HEK293 (cell line): ENCODE results near the gene PGBD5.

Source experiments
- CTCF ChIA-PET: fragments of 350-600 bp; formaldehyde crosslinking; extraction: SDS; loops from one replicate; lab custom pipeline; 2021; ENCODE audit warnings: antibody characterized with exemption; lab: Yijun Ruan, JAX
- POLR2A ChIA-PET: fragments of 300-600 bp; formaldehyde crosslinking; extraction: SDS; loops from one replicate; lab custom pipeline; 2020; ENCODE audit warnings: antibody characterized with exemption, inconsistent platforms; lab: Yijun Ruan, JAX
- H3K27ac ChIP-seq: fragments of 200-500 bp; sonication (Bioruptor generic); 2 replicates; pipeline ENCODE4 v1.5.1; 2014; ENCODE audit warnings: low read depth, low read length, control low read depth, inconsistent platforms; ENCODE audit errors: extremely low read depth
- H3K36me3 ChIP-seq, 2 experiments: fragments of 200-500 bp in 1 of 2; sonication (Bioruptor generic) in 1 of 2; 1 replicate in 1 of 2; 2 replicates in 1 of 2; pipeline ENCODE4 v1.5.1; 2014 to 2017; ENCODE audit warnings: inconsistent platforms in 2 of 2, low read length in 2 of 2; ENCODE audit not compliant: control insufficient read depth in 2 of 2, insufficient read depth in 1 of 2
- H3K4me1 ChIP-seq: fragments of 200-500 bp; sonication (Bioruptor generic); 2 replicates; pipeline ENCODE4 v1.5.1; 2014; ENCODE audit warnings: mild to moderate bottlenecking, low read length, inconsistent platforms; ENCODE audit not compliant: control insufficient read depth, insufficient read depth
- H3K4me3 ChIP-seq: 2 replicates; pipeline ENCODE4 v1.5.1; 2011; ENCODE audit warnings: low read depth, mild to moderate bottlenecking, control low read depth, low read length, moderate library complexity
- H3K9me3 ChIP-seq: fragments of 200-500 bp; sonication (Bioruptor generic); 2 replicates; pipeline ENCODE4 v1.5.1; 2014; ENCODE audit warnings: low read depth, low read length, inconsistent platforms; ENCODE audit not compliant: control insufficient read depth, insufficient read depth
- EGR2 ChIP-seq: fragments of 450-650 bp; formaldehyde crosslinking; IDR thresholded peaks from 2 replicates; pipeline ENCODE4 v1.5.1; 2016; ENCODE audit warnings: low read depth, missing biosample characterization, missing genetic modification characterization
- GLIS2 ChIP-seq: fragments of 450-650 bp; formaldehyde crosslinking; IDR thresholded peaks from 2 replicates; pipeline ENCODE4 v1.5.1; 2016; ENCODE audit warnings: missing biosample characterization, missing genetic modification characterization
- KLF1 ChIP-seq: fragments of 450-650 bp; formaldehyde crosslinking; IDR thresholded peaks from 2 replicates; pipeline ENCODE4 v1.5.1; 2016; ENCODE audit warnings: missing biosample characterization, missing genetic modification characterization
- MZF1 ChIP-seq: fragments of 450-650 bp; formaldehyde crosslinking; IDR thresholded peaks from 2 replicates; pipeline ENCODE4 v1.5.1; 2017; ENCODE audit warnings: missing biosample characterization, missing genetic modification characterization, borderline replicate concordance
- WT1 ChIP-seq: fragments of 450-650 bp; formaldehyde crosslinking; IDR thresholded peaks from 2 replicates; pipeline ENCODE4 v1.5.1; 2016; ENCODE audit warnings: missing biosample characterization, missing genetic modification characterization
- ZFHX2 ChIP-seq: fragments of 450-650 bp; formaldehyde crosslinking; conservative IDR thresholded peaks from 2 replicates; pipeline ENCODE4 v1.5.1; 2016; ENCODE audit warnings: missing biosample characterization, missing genetic modification characterization
- ZNF132 ChIP-seq: fragments of 450-650 bp; formaldehyde crosslinking; IDR thresholded peaks from 2 replicates; pipeline ENCODE4 v1.5.1; 2017; ENCODE audit warnings: missing biosample characterization, missing genetic modification characterization, borderline replicate concordance
- ZNF214 ChIP-seq: fragments of 450-650 bp; formaldehyde crosslinking; IDR thresholded peaks from 2 replicates; pipeline ENCODE4 v1.5.1; 2017; ENCODE audit warnings: missing biosample characterization, mild to moderate bottlenecking, missing genetic modification characterization, borderline replicate concordance
- ZNF239 ChIP-seq: fragments of 450-650 bp; formaldehyde crosslinking; IDR thresholded peaks from 2 replicates; pipeline ENCODE4 v1.5.1; 2016; ENCODE audit warnings: missing biosample characterization, missing genetic modification characterization
- ZNF302 ChIP-seq: fragments of 450-650 bp; formaldehyde crosslinking; IDR thresholded peaks from 2 replicates; pipeline ENCODE4 v1.5.1; 2016; ENCODE audit warnings: missing biosample characterization, missing genetic modification characterization, low read depth
- ZNF335 ChIP-seq: fragments of 450-650 bp; formaldehyde crosslinking; conservative IDR thresholded peaks from 2 replicates; pipeline ENCODE4 v1.5.1; 2016; ENCODE audit warnings: missing biosample characterization, missing genetic modification characterization
- ZNF426 ChIP-seq: fragments of 450-650 bp; formaldehyde crosslinking; IDR thresholded peaks from 2 replicates; pipeline ENCODE4 v1.5.1; 2017; ENCODE audit warnings: missing biosample characterization, missing genetic modification characterization, mild to moderate bottlenecking, inconsistent platforms, moderate library complexity
- ZNF530 ChIP-seq: fragments of 450-650 bp; formaldehyde crosslinking; IDR thresholded peaks from 2 replicates; pipeline ENCODE4 v1.5.1; 2016; ENCODE audit warnings: low read depth, missing biosample characterization, missing genetic modification characterization
- ZNF558 ChIP-seq: fragments of 450-650 bp; formaldehyde crosslinking; IDR thresholded peaks from 2 replicates; pipeline ENCODE4 v1.5.1; 2016; ENCODE audit warnings: missing biosample characterization, missing genetic modification characterization
- ZNF585B ChIP-seq: fragments of 450-650 bp; formaldehyde crosslinking; IDR thresholded peaks from 2 replicates; pipeline ENCODE4 v1.5.1; 2016; ENCODE audit warnings: missing biosample characterization, missing genetic modification characterization
- ZNF596 ChIP-seq: fragments of 450-650 bp; IDR thresholded peaks from 2 replicates; pipeline ENCODE4 v1.5.0; 2018; ENCODE audit warnings: missing biosample characterization, mild to moderate bottlenecking, missing genetic modification characterization, moderate library complexity
- ZNF670 ChIP-seq: fragments of 450-650 bp; formaldehyde crosslinking; IDR thresholded peaks from 2 replicates; pipeline ENCODE4 v1.5.1; 2016; ENCODE audit warnings: missing biosample characterization, missing genetic modification characterization, low read depth
- ZNF747 ChIP-seq: fragments of 450-650 bp; formaldehyde crosslinking; IDR thresholded peaks from 2 replicates; pipeline ENCODE4 v1.5.1; 2016; ENCODE audit warnings: missing biosample characterization, missing genetic modification characterization
- ZNF768 ChIP-seq: fragments of 450-650 bp; formaldehyde crosslinking; IDR thresholded peaks from 2 replicates; pipeline ENCODE4 v1.5.1; 2018; ENCODE audit warnings: missing biosample characterization, mild to moderate bottlenecking, missing genetic modification characterization
- ZNF830 ChIP-seq: fragments of 450-650 bp; IDR thresholded peaks from 2 replicates; pipeline ENCODE4 v1.5.0; 2018; ENCODE audit warnings: missing biosample characterization, missing genetic modification characterization, low read depth, mild to moderate bottlenecking, moderate library complexity
- ZSCAN30 ChIP-seq: fragments of 450-650 bp; IDR thresholded peaks from 2 replicates; pipeline ENCODE4 v1.5.1; 2018; ENCODE audit warnings: missing biosample characterization, mild to moderate bottlenecking, missing genetic modification characterization, moderate library complexity
- TF ChIP-seq, protein P1 (sequence below): fragments of 450-650 bp; formaldehyde crosslinking; IDR thresholded peaks from 2 replicates; pipeline ENCODE4 v1.5.1; 2017; ENCODE audit warnings: missing biosample characterization, missing genetic modification characterization
- TF ChIP-seq, protein P2 (sequence below): sonication (generic); formaldehyde crosslinking; IDR thresholded peaks from 2 replicates; pipeline ENCODE4 v1.8.1; 2022; ENCODE audit warnings: mild to moderate bottlenecking, moderate library complexity, missing genetic modification reagents

The PGBD5 gene

DNA sequence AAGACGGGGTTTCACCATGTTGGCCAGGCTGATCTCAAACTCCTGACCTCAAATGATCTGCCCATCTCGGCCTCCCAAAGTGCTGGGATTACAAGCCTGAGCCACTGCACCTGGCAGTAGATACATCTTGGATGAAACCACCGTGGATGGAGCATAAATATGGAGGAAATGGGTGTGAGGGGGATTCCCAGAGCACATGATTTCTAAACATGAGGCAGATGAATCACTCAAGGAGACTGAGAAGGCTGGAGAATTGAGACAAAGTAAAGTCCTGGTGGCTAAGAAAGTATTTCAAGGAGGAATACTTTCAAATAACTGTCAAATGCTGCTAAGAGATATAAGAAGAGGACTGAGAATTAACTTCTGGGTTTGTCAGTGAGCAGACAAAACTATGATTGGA lies 5.4 kb upstream of the PGBD5 start:
- ChIA-PET POLR2A (no interaction called here), CTCF (no interaction called here)
- H3K36me3 ChIP-seq = no peaks in the 10 kb centered on the region
- H3K4me3 ChIP-seq = no peak overlapping the region
- no peak overlapping the region for H3K27ac ChIP-seq
- no peaks in the 10 kb centered on the region for H3K4me1 ChIP-seq
- no peaks in the 10 kb centered on the region for H3K9me3 ChIP-seq
- TF ChIP-seq WT1 (no peak), ZNF214 (tag by site-specific recombination) (no peak), ZNF239 (no peak), ZNF768 (tag by site-specific recombination) (no peak), ZNF530 (tag by site-specific recombination) (no peak), ZNF830 (tag by site-specific recombination) (no peak), ZSCAN30 (tag by site-specific recombination) (no peak), GLIS2 (tag by site-specific recombination) (no peak), ZNF596 (tag by site-specific recombination) (no peak), ZNF132 (tag by site-specific recombination) (no peak)
- TF ChIP-seq, protein P1, sequence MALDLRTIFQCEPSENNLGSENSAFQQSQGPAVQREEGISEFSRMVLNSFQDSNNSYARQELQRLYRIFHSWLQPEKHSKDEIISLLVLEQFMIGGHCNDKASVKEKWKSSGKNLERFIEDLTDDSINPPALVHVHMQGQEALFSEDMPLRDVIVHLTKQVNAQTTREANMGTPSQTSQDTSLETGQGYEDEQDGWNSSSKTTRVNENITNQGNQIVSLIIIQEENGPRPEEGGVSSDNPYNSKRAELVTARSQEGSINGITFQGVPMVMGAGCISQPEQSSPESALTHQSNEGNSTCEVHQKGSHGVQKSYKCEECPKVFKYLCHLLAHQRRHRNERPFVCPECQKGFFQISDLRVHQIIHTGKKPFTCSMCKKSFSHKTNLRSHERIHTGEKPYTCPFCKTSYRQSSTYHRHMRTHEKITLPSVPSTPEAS (tag by site-specific recombination) = no peak

DNA sequence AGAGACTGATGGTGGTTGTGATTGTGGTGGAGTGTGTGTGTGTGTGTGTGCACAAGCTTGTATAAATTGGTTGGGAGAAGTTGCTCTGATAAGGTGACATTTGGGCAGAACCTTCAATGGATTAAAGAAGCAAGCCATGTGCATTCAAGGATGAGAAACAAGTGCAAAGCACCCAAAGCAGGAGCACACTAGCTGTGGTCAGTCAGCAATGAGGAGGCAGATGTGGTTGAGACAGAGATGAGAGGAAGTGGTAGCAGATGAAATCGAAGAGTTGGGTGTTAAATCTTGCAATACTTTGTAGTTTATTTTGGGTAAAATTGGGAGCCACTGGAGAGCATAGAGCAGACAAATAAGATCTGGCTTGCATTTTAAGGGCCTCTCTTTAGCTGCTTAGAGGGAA lies 4.4 kb upstream of the PGBD5 start:
- Histone ChIP-seq H3K4me3 (no peak overlapping the region), H3K27ac (no peak overlapping the region), H3K4me1 (no peaks in the 10 kb centered on the region), H3K36me3 (no peaks in the 10 kb centered on the region), H3K9me3 (no peaks in the 10 kb centered on the region)
- CTCF ChIA-PET = no interaction called here
- TF ChIP-seq MZF1 (no peak), ZNF335 (no peak), ZFHX2 (tag by site-specific recombination) (no peak), ZNF558 (tag by site-specific recombination) (no peak), ZNF302 (no peak), ZNF585B (no peak), ZNF670 (tag by site-specific recombination) (no peak), ZNF747 (no peak), ZNF426 (tag by site-specific recombination) (no peak), EGR2 (tag by site-specific recombination) (no peak), KLF1 (tag by site-specific recombination) (no peak)
- TF ChIP-seq, protein P2, sequence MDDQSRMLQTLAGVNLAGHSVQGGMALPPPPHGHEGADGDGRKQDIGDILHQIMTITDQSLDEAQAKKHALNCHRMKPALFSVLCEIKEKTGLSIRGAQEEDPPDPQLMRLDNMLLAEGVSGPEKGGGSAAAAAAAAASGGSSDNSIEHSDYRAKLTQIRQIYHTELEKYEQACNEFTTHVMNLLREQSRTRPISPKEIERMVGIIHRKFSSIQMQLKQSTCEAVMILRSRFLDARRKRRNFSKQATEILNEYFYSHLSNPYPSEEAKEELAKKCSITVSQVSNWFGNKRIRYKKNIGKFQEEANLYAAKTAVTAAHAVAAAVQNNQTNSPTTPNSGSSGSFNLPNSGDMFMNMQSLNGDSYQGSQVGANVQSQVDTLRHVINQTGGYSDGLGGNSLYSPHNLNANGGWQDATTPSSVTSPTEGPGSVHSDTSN (CRISPR knock-in tag) = no peak
- TF ChIP-seq, protein P1 (tag by site-specific recombination) = no peak
- POLR2A ChIA-PET = no interaction called here
